Head of caudate nucleus (tissue), 42 donors: Measurements from ENCODE around the gene KCND2.
A peak's percentile ranks its signal among the peaks of the same experiment; 100 is the strongest.

Experiments used
- DNase-seq, 42 donors: peaks; one replicate each; pipeline versions ENCODE4 v3.0.0 to v3.0.0-alpha.2; 2020 to 2021; ENCODE audit warnings: mixed read lengths in 7 of 42
- intact Hi-C: fragments of 100-400 bp; cut with DNase I; formaldehyde crosslinking; loops from one replicate; pipeline ENCODE4 v1.15.0; 2022

Gene KCND2

GRCh38 chr7:120464104-120464503 lies 191.1 kb downstream of the KCND2 start:
- intact Hi-C loops, result no loop called here
- DNase-seq, result no peak

- intact Hi-C loops, result no loop called here
- DNase-seq, result no peak
Measured at GRCh38 chr7:120467676-120468075, 194.7 kb downstream of the KCND2 start.

GRCh38 chr7:120468611-120469010 lies 195.6 kb downstream of the KCND2 start:
- intact Hi-C loops, result no loop called here
- DNase-seq, result no peak

DNA sequence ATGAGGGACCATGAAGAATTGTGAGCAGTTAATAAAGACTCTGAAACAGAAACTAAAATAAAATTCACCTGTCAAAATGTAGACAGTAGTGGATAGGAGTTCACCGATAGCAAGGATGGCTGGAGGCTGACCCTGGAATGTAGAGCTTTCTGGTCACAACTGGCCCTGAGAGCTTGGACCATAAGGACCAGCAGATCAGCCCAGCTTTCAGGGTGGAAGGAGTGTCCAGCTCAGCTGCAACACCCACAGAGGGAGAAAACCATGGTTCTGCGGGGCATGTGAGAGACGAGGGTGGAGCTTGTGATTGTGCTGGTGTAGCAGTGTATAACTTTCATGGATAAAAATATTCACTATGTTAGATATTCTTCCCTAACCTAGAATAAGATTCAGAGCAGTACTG lies 199.9 kb downstream of the KCND2 start:
- peak in 3 of 42 donors; percentile 2 to 12 (median 10) for DNase-seq
- intact Hi-C loops, result no loop called here

- intact Hi-C loops, result no loop called here
- peak in 6 of 42 donors; percentile 2 to 52 (median 19) for DNase-seq
Measured at GRCh38 chr7:120473352-120473751, 200.4 kb downstream of the KCND2 start.

GRCh38 chr7:120475994-120476393 lies 203.0 kb downstream of the KCND2 start:
- intact Hi-C loops, result no loop called here
- no peak for DNase-seq

DNA sequence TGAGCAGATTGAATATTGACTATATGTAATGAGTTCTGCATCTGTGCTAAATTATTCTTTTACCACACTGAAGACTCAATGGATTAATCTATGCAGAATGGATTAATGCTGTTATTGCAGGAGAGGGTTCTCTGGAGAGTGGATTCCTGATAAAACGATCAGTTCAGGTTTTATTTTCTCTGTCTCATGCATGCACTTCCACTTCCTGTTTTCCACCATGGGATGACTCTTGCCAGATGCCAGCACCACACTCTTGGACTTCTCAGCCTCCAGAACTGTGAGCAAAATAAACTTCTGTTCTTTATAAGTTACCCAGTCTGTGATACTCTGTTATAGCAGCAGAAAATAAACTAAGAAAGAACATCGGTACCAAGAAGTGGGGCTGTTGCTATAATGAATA lies 207.5 kb downstream of the KCND2 start:
- no peak for DNase-seq
- intact Hi-C loops, result no loop called here

DNA sequence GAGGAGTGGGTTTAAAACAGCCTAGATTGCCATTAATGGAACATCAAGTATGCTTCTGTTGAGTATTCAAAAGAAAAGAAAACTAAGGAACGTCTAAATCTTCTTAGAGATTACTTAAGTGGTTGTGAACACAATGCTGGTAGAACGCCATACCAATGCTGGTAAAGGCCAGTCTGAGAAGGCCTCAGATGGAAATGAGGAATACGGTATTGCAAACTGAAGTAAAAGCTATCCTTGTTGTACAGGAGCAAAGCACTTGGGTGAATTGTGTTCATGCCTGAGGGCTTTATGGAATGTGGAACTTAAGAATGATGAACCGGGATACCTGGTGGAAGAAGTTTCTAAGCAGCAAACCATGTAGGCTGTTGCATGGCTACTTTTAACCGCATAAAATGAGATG lies 208.0 kb downstream of the KCND2 start:
- no peak for DNase-seq
- intact Hi-C loops, result no loop called here

GRCh38 chr7:120486164-120486563 lies 213.2 kb downstream of the KCND2 start:
- intact Hi-C loops, result no loop called here
- no peak for DNase-seq

GRCh38 chr7:120502132-120502531 lies 229.2 kb downstream of the KCND2 start:
- no peak for DNase-seq
- intact Hi-C loops, result no loop called here

DNA sequence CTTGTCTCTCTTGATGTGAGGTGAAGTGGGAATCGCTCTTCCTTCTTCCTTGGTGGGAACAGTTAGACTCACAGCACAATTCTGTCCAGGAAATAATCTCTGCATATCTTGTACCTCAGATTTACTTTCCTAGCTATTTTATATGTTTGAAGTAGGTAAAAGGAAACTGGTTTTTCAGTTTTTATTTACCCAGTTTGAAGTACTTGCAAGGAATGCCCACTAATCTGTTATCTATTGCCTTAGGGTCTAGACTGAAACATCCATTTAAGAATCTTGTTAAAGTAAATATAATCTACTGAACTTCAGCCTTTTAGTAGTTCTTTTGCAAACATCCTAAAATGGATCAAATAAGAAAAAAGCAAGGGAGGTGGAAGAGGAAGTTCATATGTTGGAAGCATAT lies 229.8 kb downstream of the KCND2 start:
- DNase-seq, result no peak
- intact Hi-C loops, result no loop called here

DNA sequence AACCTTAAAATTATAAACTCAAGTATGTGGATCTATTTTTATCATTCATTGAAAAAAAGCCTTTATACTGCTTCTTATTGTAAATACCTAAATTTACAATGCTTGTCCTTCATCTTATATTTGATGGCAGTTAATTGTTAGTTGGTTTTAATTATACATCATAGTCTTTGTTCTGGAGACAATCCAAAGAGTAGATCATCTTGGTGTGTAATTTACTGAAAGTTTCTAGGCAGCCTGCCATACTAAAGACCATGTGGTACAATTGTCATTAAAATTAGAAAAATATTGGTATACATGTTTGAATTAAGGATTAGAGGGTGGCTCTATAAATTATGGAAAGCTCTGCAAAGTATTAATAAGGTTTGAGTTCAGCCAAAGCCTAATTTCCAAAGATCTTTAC lies 231.4 kb downstream of the KCND2 start:
- intact Hi-C loops, result no loop called here
- DNase-seq, result no peak

DNA sequence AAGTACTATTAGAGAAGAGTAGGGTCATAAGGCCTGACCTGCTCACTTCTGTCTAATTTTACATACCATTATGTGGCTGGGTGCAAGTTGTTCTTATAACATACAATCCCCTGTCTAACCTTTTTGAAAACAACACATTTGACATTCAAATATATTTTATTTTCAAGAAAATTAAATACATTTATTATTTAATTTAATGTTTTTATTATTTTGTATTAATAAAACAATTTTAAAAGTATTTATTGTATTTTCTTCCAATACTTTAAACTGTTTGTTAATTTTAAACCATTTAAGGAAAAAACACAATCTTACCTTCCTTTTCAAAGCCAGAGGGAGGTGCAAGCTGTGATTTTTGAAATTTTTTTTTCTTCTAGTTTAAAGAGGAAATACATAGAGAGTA lies 232.8 kb downstream of the KCND2 start:
- no peak for DNase-seq
- intact Hi-C loops, result no loop called here

DNA sequence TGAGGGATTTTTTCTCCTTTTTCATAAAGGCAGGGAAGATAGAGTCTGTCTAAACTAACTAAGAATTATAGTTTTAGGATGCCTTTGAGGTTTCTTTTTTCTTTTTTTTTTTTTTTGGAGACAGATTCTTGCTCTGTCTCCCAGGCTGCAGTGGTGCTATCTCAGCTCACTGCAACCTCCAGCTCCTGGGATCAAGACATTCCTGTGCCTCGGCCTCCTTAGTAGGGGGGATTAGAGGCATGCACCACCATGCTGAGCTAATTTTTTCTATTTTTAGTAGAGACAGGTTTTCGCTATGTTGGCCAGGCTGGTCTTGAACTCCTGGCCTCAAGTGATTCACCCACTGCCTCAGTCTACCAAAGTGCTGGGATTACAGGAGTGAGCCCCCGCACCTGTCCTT lies 239.7 kb downstream of the KCND2 start:
- no peak for DNase-seq
- intact Hi-C loops, result no loop called here

DNA sequence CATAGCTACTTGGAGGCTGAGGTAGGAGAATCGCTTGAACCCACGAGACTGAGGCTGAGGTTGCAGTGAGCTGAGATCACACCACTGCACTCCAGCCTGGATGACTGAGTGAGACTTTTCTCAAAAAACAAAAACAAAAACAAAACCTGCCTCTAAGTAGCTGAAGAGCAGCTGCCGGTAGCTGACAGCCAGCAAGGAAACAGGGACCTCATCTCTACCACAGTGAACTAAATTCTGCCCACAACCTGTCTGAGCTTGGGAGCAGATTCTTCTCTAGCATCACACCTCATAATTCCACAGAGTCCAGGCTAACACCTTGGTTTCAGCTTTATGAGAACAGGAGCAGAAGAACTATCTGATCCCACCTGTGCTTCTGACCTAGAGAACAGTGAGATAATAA lies 246.2 kb downstream of the KCND2 start:
- DNase-seq, result no peak
- intact Hi-C loops, result no loop called here

GRCh38 chr7:120521761-120522737 lies 249.1 kb downstream of the KCND2 start:
- DNase-seq, result no peak
- intact Hi-C loops, result no loop called here

DNA sequence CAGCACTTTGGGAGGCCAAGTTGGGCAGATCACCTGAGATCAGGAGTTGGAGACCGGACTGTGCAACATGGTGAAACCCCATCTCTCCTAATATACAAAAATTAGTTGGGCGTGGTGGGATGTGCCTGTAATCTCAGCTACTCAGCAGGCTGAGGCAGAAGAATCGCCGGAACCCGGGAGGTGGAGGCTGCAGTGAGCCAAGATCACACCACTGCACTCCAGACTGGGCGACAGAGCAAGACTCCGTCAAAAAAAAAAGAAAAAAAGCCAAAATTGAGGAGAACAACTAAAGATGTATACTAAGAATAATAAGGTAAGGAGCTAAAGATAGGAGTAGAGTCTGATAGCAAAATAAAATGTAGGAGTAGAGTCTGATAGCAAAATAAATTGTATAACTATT lies 251.0 kb downstream of the KCND2 start:
- intact Hi-C loops, result no loop called here
- peak in 1 of 42 donors; percentile 4 for DNase-seq

DNA sequence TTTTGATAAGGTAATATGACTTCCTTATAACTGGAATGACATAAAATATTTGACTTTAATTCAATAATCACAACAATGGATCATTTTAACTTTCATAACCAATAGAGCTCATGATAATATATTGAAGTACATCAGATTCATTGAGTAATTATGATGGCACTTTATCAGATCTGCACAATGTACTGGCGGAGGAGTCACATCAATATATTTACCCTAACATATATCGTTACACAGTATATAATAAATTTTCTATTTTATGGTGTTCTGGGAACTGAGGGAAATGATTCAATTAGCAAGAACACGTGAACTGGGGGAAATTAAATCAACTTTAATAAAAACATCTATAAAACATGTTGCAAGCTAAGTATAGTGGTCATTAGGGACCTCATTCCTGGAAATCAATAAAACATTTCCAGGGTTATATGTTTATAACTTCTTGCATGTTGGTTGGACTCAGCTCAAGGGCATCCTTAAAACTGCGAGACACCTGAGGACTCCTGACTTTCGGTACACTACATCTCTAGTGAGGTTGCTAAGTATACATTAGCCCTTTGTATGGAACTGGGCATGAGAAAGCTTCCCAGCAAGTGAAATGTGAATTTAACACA lies 254.0 kb downstream of the KCND2 start:
- intact Hi-C loops, result no loop called here
- no peak for DNase-seq

DNA sequence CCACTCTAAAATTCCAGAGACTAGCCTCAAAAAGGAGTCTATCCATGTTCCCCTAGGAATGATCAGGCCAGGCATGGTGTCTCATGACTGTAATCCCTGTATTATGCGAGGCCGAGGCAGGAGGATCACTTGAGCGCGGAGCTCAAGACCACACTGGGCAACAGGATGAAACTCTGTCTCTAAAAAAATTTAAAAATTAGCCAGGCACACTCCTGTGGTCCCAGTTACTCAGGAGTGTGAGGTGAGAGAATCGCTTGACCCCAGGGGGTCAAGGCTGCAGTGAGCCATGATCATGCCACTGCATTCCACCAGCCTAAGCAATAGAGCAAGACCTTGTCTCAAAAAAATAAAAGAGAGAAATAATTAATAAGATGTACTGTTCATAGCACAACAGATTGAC lies 256.8 kb downstream of the KCND2 start:
- intact Hi-C loops, result no loop called here
- no peak for DNase-seq

DNA sequence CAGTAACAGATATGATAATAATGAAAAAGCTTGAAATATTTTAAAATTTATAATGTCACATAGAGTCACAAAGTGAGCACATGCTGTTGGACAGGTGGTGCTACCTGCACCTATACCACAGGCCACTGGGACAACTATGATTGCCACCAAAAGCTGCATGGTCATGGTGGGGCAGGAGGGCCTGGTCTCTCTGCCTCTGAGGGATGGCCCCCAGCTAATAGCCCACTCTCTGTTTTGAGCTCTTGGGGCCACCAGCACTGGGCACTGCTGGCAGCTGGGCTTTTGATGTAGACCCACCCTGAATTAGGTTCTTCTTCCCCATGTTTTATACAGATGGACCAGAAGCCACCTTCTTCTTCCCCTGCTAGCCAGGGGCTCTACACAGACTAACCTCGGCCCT lies 265.4 kb downstream of the KCND2 start:
- no peak for DNase-seq
- intact Hi-C loops, result no loop called here

GRCh38 chr7:120539321-120539720 lies 266.3 kb downstream of the KCND2 start:
- intact Hi-C loops, result no loop called here
- DNase-seq, result no peak
